ENCODE data around the gene GCNT2. TPM values are rescaled to one million over a fixed set of nuclear protein-coding genes. Genes with fewer than 3 reads are reported as not detected.
"Not testable (repeated sequence)": the region's sequence is repeated elsewhere in the genome, so short reads cannot be mapped to it uniquely, and the experiment has no call there.

Gene GCNT2
- total RNA-seq, 1 experiment from 2014 or later: 4.7 TPM

- DNase-seq (ENCODE audit: low read depth): no peak
Measured at GRCh38 chr6:10514049-10514780, 6.9 kb upstream of the GCNT2 start.

- no peak for DNase-seq (ENCODE audit: low read depth)
Measured at GRCh38 chr6:10516953-10517352, 4.2 kb upstream of the GCNT2 start.

- DNase-seq (ENCODE audit: low read depth): peak; percentile 50
Measured at GRCh38 chr6:10518557-10519407, 2.4 kb upstream of the GCNT2 start.

GRCh38 chr6:10519408-10519697 lies 1.8 kb upstream of the GCNT2 start:
- not testable (repeated sequence) for DNase-seq (ENCODE audit: low read depth)

- DNase-seq (ENCODE audit: low read depth): peak; percentile 37
Measured at GRCh38 chr6:10520468-10520867, 683 bp upstream of the GCNT2 start.

GRCh38 chr6:10522929-10523573 lies 1.9 kb downstream of the GCNT2 start:
- DNase-seq (ENCODE audit: low read depth): no peak

- DNase-seq (ENCODE audit: low read depth): no peak
Measured at GRCh38 chr6:10526156-10526555, 5.0 kb downstream of the GCNT2 start.

- DNase-seq (ENCODE audit: low read depth): peak; percentile 69
Measured at GRCh38 chr6:10528158-10528981, 7.2 kb downstream of the GCNT2 start.

- DNase-seq (ENCODE audit: low read depth): peak; percentile 64
Measured at GRCh38 chr6:10529231-10529801, 8.2 kb downstream of the GCNT2 start.

- DNase-seq (ENCODE audit: low read depth): not testable (repeated sequence)
Measured at GRCh38 chr6:10529828-10530374, 8.8 kb downstream of the GCNT2 start.

- DNase-seq (ENCODE audit: low read depth): no peak
Measured at GRCh38 chr6:10531503-10531902, 10.4 kb downstream of the GCNT2 start.

- DNase-seq (ENCODE audit: low read depth): peak; percentile 50
Measured at GRCh38 chr6:10531942-10532341, 10.8 kb downstream of the GCNT2 start.

GRCh38 chr6:10532392-10532791 lies 11.2 kb downstream of the GCNT2 start:
- no peak for DNase-seq (ENCODE audit: low read depth)

GRCh38 chr6:10534419-10534762 lies 13.2 kb downstream of the GCNT2 start:
- DNase-seq (ENCODE audit: low read depth): no peak

GRCh38 chr6:10535193-10535592 lies 14.0 kb downstream of the GCNT2 start:
- no peak for DNase-seq (ENCODE audit: low read depth)

- DNase-seq (ENCODE audit: low read depth): no peak
Measured at GRCh38 chr6:10537726-10538125, 16.6 kb downstream of the GCNT2 start.

- DNase-seq (ENCODE audit: low read depth): no peak
Measured at GRCh38 chr6:10540073-10540746, 19.1 kb downstream of the GCNT2 start.

- no peak for DNase-seq (ENCODE audit: low read depth)
Measured at GRCh38 chr6:10541591-10541990, 20.4 kb downstream of the GCNT2 start.

- no peak for DNase-seq (ENCODE audit: low read depth)
Measured at GRCh38 chr6:10542213-10542612, 21.1 kb downstream of the GCNT2 start.

GRCh38 chr6:10543488-10543887 lies 22.3 kb downstream of the GCNT2 start:
- no peak for DNase-seq (ENCODE audit: low read depth)

- no peak for DNase-seq (ENCODE audit: low read depth)
Measured at GRCh38 chr6:10545482-10545881, 24.3 kb downstream of the GCNT2 start.
